HG03135 (cell line): ENCODE results near the gene BNIP3.
"Not testable (repeated sequence)": the region's sequence is repeated elsewhere in the genome, so short reads cannot be mapped to it uniquely, and the experiment has no call there.

Source experiments
- ATAC-seq: cut with Tn5 transposase; IDR thresholded peaks from one replicate; pipeline ENCODE4 v1.9.1; 2021; ENCODE audit warnings: mild to moderate bottlenecking, moderate library complexity; ENCODE audit not compliant: unreplicated experiment

BNIP3 gene

DNA sequence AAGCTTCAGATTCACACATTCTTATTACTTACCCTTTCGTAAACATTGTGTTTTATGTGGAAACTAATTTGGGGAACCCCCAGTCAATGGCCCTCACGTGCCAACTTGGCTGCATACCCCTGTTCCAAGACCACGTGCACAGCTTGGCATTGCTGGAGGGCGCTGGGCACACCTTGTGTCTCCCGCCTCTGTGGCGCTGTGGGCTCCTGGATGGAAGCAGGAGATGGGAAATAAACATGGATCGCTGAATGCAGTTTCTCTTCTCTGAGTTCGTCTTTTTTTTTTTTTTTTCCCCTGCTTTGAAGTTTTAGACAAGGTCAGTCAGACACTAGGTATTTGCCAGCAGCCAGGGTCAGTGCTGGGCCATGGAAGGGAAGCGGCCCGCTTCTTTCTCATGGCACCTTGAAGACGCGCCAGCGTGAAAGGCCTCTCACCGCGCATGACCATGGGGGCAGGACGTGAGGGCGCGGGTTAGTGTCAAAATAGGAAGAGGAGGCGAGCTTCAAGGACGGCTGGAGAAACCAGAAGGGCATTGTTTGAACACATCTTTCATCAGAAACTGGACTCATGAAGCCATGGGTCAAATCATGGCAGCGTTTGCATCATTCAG lies 27.3 kb downstream of the BNIP3 start:
- no peak for ATAC-seq

GRCh38 chr10:131949908-131950307 lies 31.8 kb downstream of the BNIP3 start:
- not testable (repeated sequence) for ATAC-seq

DNA sequence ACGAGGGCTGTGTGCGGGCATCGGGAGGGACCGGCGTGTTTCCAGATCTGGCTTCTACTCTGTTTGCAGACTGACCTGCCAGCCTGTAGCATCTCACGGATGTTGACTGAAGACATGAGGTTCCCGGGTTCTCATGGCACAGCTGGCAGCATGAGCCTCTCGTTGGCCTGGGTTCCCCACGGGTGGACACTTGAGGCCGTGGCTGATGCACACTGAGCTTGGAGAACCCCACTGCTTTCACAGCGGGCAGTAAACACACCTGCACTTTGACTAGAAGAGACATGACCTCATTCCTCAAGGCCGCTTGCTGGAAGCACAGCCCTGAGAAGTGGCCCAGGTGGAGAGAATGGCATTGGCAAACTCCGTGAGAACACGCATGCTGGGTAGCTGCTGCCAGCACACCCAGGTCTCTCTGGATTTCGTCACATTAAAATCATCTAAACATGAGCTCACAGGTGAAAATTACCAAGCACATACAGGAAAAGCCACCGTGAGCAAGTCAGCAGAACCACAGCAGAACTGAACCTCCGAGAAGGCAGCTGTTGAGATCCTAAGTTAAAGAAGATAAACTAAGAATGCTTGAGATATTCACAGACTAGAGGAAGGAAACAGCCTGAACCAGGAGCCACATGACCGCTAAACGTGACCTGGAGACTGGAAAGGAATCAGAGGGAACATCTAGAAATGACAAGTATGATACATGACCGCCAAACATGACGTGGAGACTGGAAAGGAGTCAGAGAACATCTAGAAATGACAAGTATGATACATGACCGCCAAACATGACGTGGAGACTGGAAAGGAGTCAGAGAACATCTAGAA lies 32.5 kb downstream of the BNIP3 start:
- ATAC-seq, result no peak

GRCh38 chr10:131948501-131948900 lies 33.2 kb downstream of the BNIP3 start:
- ATAC-seq, result no peak

DNA sequence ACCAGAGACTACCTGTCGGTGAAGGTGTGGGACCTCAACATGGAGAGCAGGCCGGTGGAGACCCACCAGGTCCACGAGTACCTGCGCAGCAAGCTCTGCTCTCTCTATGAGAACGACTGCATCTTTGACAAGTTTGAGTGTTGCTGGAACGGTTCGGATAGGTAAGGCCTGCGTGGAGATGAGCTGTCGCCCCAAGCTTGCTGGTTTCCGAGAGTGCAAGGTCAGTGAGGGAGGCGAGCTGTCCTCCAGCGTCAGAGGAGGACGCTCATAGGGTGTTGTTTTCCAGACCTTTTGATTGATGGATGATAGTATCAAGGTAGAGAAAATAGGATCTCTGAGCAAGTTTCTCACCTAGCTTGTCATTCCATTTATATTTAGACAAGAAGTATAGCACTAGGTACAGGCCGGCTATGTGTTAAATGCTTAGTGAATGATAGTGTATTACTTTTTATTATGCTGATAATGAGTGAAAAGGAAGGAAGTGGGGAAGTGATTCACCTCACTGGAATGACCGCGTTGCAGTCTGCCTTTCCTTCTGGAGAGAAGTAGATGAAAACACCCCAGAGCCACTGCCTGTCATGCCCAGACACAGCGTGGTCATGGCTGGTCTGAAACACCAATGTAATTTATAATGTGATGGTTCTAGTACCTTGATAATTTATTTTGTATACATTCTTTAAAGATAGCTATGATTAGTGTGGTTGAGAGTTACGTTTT lies 33.9 kb downstream of the BNIP3 start:
- no peak for ATAC-seq

GRCh38 chr10:131946880-131947279 lies 34.8 kb downstream of the BNIP3 start:
- no peak for ATAC-seq

GRCh38 chr10:131946321-131946751 lies 35.4 kb downstream of the BNIP3 start:
- no peak for ATAC-seq

- ATAC-seq, result no peak
These were observed 36.6 kb downstream of the BNIP3 start for GRCh38 chr10:131944976-131945695.

- ATAC-seq, result no peak
These were observed 37.3 kb downstream of the BNIP3 start for GRCh38 chr10:131944412-131944811.

GRCh38 chr10:131943021-131943814 lies 38.5 kb downstream of the BNIP3 start:
- no peak for ATAC-seq

- no peak for ATAC-seq
These were observed 39.3 kb downstream of the BNIP3 start for GRCh38 chr10:131942455-131942854.

- no peak for ATAC-seq
These were observed 43.0 kb downstream of the BNIP3 start for GRCh38 chr10:131938681-131939080.

DNA sequence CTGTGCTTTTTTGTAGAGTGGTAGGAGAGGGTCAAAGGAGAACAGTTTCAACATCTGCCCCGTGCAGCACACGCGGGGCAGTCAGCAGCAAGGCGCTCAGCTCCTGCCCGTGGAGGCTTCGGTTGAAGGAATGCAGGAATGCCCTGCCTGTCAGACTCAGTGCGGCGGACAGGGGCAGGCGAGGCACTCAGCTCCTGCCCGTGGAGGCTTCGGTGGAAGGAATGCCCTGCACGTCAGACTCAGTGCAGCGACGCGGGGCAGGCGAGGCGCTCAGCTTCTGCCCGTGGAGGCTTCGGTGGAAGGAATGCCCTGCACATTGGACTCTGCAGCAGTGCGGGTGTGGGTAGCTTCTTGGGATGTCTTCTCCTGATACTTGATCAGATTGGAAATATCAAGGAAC lies 43.9 kb downstream of the BNIP3 start:
- ATAC-seq, result no peak

DNA sequence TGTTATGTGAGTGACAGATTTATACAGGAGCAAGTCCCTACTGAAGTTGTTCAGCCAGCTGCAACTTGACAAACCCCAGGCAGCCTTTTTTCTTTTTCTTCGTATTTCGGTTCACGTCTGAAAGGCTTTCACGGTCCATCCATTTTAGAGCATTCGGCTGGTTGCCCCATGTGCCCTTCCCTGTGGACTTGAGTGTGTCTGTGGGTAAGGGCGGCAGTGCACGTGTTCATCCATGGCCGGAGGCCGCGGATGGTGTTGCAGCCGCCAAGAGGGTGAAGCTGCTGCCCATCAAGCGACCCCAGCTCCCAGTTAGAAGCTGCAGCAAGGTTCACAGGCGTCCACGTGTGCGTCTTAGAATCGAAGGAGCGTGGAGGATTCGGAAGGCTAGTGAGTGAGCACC lies 45.0 kb downstream of the BNIP3 start:
- ATAC-seq, result no peak

DNA sequence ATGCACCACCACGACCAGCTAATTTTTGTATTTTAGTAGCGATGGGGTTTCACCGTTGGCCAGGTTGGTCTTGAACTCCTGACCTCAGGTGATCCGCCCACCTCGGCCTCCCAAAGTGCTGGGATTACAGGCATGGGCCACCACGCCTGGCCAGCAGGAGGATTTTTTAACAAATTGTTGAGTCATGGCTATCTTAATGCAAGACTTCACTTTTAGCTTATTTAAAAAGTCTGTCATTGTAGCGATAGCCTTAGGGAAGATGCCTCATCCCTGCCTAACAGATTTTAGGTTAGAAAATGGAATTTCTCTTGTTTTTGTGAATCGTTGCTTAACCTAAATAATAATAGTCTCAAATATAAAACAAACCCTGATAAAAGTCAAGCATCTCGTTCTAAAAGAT lies 45.4 kb downstream of the BNIP3 start:
- no peak for ATAC-seq

DNA sequence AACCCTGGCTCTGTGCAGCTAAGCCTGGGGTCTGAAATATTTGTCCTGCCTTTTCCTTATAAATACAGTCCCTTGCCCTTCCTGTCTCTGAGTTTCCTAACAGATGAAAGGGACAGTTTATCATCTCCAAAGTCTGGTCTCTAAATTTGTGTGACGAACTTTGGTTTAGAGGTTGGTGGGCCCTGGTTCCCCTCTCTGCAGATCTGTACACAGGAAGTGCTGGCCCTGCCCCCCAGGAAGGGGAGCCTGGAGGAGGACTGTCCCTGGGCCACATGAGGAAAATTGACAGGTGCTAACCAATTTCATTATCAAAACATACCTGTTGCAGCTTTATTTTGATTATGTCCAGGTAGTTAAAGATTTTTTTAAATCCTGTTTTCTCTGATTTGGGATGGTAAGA lies 46.5 kb downstream of the BNIP3 start:
- no peak for ATAC-seq

DNA sequence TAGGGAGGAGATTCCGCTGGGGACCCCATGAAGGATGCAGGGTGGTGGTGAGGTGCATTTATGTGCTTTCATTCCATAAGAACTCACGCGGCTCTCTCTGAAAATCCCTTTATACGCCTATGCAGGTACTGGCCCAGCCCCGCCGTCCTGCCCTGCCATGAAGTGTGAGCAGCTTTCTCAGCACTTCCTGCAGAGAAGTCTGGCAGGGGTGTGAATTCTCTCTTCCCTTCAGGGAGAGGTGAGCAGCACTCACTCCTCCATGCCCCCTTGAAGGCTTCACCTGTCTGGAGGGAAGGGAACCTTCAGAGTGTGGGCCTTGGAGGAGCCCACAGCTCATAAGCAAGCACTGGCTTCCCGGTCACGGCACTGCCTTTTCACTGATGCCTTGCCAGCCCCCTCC lies 47.0 kb downstream of the BNIP3 start:
- ATAC-seq, result no peak

GRCh38 chr10:131933696-131934086 lies 48.0 kb downstream of the BNIP3 start:
- no peak for ATAC-seq

GRCh38 chr10:131933016-131933695 lies 48.6 kb downstream of the BNIP3 start:
- ATAC-seq, result no peak

- no peak for ATAC-seq
These were observed 49.7 kb downstream of the BNIP3 start for GRCh38 chr10:131931981-131932380.
